CD8-positive, alpha-beta memory T cell (primary cell): ENCODE measurements around the gene NOX4. TPM values are rescaled to one million over a fixed set of nuclear protein-coding genes. Genes with fewer than 3 reads are reported as not detected.
A peak's percentile ranks its signal among the peaks of the same experiment; 100 is the strongest.
"Not testable (repeated sequence)": the region's sequence is repeated elsewhere in the genome, so short reads cannot be mapped to it uniquely, and the experiment has no call there.

Experiments
- CTCF ChIA-PET: fragments of 350-600 bp; sonication (Branson Sonifier 250); formaldehyde crosslinking; loops from one replicate; lab custom pipeline; 2021; ENCODE audit warnings: antibody characterized with exemption; lab: Charles Lee
- POLR2A ChIA-PET: fragments of 350-600 bp; sonication (Branson Sonifier 250); formaldehyde crosslinking; loops from one replicate; lab custom pipeline; 2021; ENCODE audit warnings: antibody characterized with exemption; lab: Charles Lee
- DNase-seq, 5 donors: peaks; one replicate each; pipeline versions ENCODE4 v3.0.0 to v3.0.0-alpha.2; 2020 to 2022; ENCODE audit warnings: mixed read lengths in 1 of 5
- H3K27ac ChIP-seq: one replicate; pipeline ENCODE4 v1.7.0; 2013; ENCODE audit warnings: low read depth, mild to moderate bottlenecking, low read length, moderate library complexity
- H3K27me3 ChIP-seq: 2 replicates; pipeline ENCODE4 v1.7.0; 2013; ENCODE audit warnings: low read length, mild to moderate bottlenecking; ENCODE audit not compliant: insufficient read depth, poor library complexity, severe bottlenecking
- H3K36me3 ChIP-seq: 2 replicates; pipeline ENCODE4 v1.7.0; 2013; ENCODE audit warnings: mild to moderate bottlenecking, low read length, moderate library complexity; ENCODE audit not compliant: insufficient read depth
- H3K4me1 ChIP-seq: 2 replicates; pipeline ENCODE4 v1.7.0; 2013; ENCODE audit warnings: mild to moderate bottlenecking, low read length, moderate library complexity; ENCODE audit not compliant: insufficient read depth
- H3K4me3 ChIP-seq: 2 replicates; pipeline ENCODE4 v1.7.0; 2013; ENCODE audit warnings: mild to moderate bottlenecking, low read length
- H3K9me3 ChIP-seq: 2 replicates; pipeline ENCODE4 v1.7.0; 2013; ENCODE audit warnings: mild to moderate bottlenecking, low read length
- H3K27ac Mint-ChIP-seq, 8 donors: one replicate each; pipeline ENCODE4 v1.8.0; 2020 to 2021; ENCODE audit warnings: mixed read lengths in 8 of 8, mild to moderate bottlenecking in 6 of 8, inconsistent platforms in 3 of 8, moderate library complexity in 3 of 8
- H3K27me3 Mint-ChIP-seq, 2 donors: one replicate each; pipeline ENCODE4 v1.8.0; 2020 to 2021; ENCODE audit warnings: mixed read lengths in 2 of 2, mild to moderate bottlenecking in 1 of 2, moderate library complexity in 1 of 2
- H3K36me3 Mint-ChIP-seq, 3 donors: one replicate each; pipeline ENCODE4 v1.8.0; 2020 to 2021; ENCODE audit warnings: mixed read lengths in 3 of 3, inconsistent platforms in 1 of 3, mild to moderate bottlenecking in 1 of 3
- H3K4me1 Mint-ChIP-seq, 3 donors: one replicate each; pipeline ENCODE4 v1.8.0; 2020 to 2021; ENCODE audit warnings: mixed read lengths in 3 of 3, inconsistent platforms in 1 of 3, mild to moderate bottlenecking in 1 of 3
- H3K4me3 Mint-ChIP-seq, 7 donors: one replicate each; pipeline ENCODE4 v1.8.0; 2020 to 2021; ENCODE audit warnings: mixed read lengths in 7 of 7, mild to moderate bottlenecking in 6 of 7, moderate library complexity in 4 of 7, inconsistent platforms in 2 of 7
- H3K9me3 Mint-ChIP-seq, 5 donors: one replicate each; pipeline ENCODE4 v1.8.0; 2020 to 2022; ENCODE audit warnings: mixed read lengths in 5 of 5, mild to moderate bottlenecking in 3 of 5, moderate library complexity in 2 of 5, inconsistent platforms in 1 of 5
- polyA plus RNA-seq: library from polyadenylated mRNA; unstranded; fragments of 300-500 nt; fragmentation: Illumina TruSeq; gene quantifications from one replicate; pipeline ENCODE4 v1.2.3, GENCODE V29; 2021
- total RNA-seq, 2 experiments: library from RNA; stranded (reverse); gene quantifications; one replicate each; pipeline ENCODE4 v1.2.3, GENCODE V29; 2021

NOX4 gene
- total and polyA plus RNA-seq, 3 experiments from 2014 or later: not detected

DNA sequence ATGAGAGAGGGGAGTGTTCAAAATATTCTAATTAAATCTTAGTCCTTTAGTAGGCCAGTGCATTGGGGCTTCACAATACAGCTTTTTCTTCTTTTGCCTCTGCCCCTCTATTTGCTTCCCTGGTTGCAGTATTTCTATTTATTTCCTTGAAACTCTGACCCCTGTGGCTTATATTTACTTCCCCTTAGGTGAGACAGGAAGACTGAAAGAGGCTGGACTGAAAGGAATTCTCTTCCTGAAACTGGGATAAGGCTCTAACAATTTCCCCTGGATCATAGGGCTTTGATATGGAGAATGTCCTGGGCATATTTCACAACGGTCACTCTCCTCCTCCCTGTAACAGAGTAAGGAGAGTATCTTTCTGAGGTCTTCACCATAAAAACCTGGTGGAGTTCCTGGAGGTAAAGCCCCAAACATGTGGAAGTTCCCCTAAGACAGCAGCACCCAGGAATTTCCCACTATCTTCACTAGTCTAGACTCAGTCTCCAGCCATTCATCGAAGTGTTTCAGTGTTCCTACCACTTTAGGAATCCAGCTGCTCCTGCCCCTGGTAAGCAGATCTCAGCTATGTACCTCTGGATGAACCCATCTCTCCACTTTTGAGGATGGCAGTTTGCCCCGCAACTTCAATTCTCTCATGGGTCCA is 210.0 kb downstream of the NOX4 start:
- H3K4me1 Mint-ChIP-seq, H3K27ac Mint-ChIP-seq, H3K4me1 ChIP-seq, H3K27me3 ChIP-seq, POLR2A ChIA-PET, H3K4me3 Mint-ChIP-seq, H3K27me3 Mint-ChIP-seq, H3K4me3 ChIP-seq, H3K36me3 Mint-ChIP-seq, H3K27ac ChIP-seq, H3K36me3 ChIP-seq, CTCF ChIA-PET, H3K9me3 ChIP-seq, DNase-seq: not testable (repeated sequence)
- peaks cover 0 to 14% (median 2%) of the 10 kb centered on the region in 5 donors for H3K9me3 Mint-ChIP-seq

DNA sequence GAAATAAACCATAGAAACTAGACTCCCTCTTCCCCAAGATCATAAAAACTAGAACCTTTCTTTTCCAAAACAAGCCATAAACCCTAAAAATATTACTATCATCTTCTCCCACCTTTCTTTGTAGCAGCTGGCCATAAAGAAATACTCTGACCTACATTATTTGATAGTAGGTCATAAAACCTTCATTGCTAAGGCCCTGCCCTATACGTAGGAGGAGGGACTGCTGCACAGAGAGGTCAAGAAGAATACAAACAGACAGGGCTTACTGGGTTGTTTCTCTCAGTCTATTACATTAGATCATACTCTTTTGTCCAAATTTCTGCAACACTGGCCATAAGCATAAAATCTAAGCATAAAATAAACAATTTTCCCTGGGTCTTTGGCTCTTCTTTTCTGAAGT is 212.0 kb downstream of the NOX4 start:
- no peaks in the 10 kb centered on the region for H3K27me3 Mint-ChIP-seq
- no peak overlapping the region for H3K4me3 ChIP-seq
- H3K9me3 Mint-ChIP-seq: peaks cover 0 to 16% (median 3%) of the 10 kb centered on the region in 5 donors
- no peaks in the 10 kb centered on the region for H3K4me1 ChIP-seq
- H3K27ac Mint-ChIP-seq: no peak overlapping the region
- DNase-seq: no peak
- H3K4me1 Mint-ChIP-seq: no peaks in the 10 kb centered on the region
- H3K27ac ChIP-seq: no peak overlapping the region
- H3K9me3 ChIP-seq: no peaks in the 10 kb centered on the region
- peak overlapping the region in 1 of 7 donors; percentile 33 for H3K4me3 Mint-ChIP-seq
- H3K27me3 ChIP-seq: no peaks in the 10 kb centered on the region
- POLR2A ChIA-PET: no interaction called here
- no peaks in the 10 kb centered on the region for H3K36me3 ChIP-seq
- CTCF ChIA-PET: no interaction called here
- H3K36me3 Mint-ChIP-seq: no peaks in the 10 kb centered on the region

DNA sequence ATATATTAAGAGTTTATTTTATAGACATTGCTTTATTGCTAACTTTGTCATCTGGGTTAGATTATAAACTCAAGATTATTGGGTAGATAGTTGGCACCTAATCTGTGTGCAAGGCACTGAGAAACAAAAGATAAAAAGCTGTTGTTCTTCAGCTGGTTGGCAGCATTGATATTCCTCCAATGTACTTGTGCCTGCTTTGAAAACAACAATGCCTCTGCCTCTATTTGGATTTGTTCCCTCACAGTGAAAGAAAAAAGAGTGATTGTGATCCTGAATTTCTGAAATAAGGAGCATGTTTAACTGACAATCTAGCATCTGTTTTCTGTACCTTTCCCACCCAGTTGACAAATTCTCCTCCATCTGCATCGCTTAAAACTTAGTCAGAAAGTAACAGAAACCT is 215.2 kb downstream of the NOX4 start:
- ChIA-PET CTCF (no interaction called here), POLR2A (no interaction called here)
- H3K4me1 Mint-ChIP-seq: no peaks in the 10 kb centered on the region
- no peaks in the 10 kb centered on the region for H3K36me3 ChIP-seq
- H3K27me3 ChIP-seq: no peaks in the 10 kb centered on the region
- no peaks in the 10 kb centered on the region for H3K9me3 ChIP-seq
- H3K4me3 Mint-ChIP-seq: no peak overlapping the region
- DNase-seq: no peak
- no peak overlapping the region for H3K27ac ChIP-seq
- H3K36me3 Mint-ChIP-seq: no peaks in the 10 kb centered on the region
- no peak overlapping the region for H3K4me3 ChIP-seq
- H3K27me3 Mint-ChIP-seq: no peaks in the 10 kb centered on the region
- H3K4me1 ChIP-seq: no peaks in the 10 kb centered on the region
- H3K9me3 Mint-ChIP-seq: peaks cover 0 to 16% (median 2%) of the 10 kb centered on the region in 5 donors
- H3K27ac Mint-ChIP-seq: no peak overlapping the region

Other genes with a start within 250 kb of the NOX4 start
- not detected for gene TRIM77, start 218.9 kb upstream of the NOX4 start, total RNA-seq
- not detected for gene TRIM77, start 218.9 kb upstream of the NOX4 start, polyA plus RNA-seq